Fibroblast of peridontal ligament (primary cell): ENCODE results near the gene DHCR7.

Experiments used
- DNase-seq: peaks from one replicate; pipeline ENCODE4 v3.0.0-alpha.2; 2010; ENCODE audit errors: extremely low read depth

DHCR7 gene

GRCh38 chr11:71456831-71457230, 8.6 kb upstream of the DHCR7 start:
- no peak for DNase-seq

- DNase-seq = no peak
Observed at GRCh38 chr11:71456294-71456693, 8.1 kb upstream of the DHCR7 start.

- no peak for DNase-seq
Observed at GRCh38 chr11:71454470-71455113, 6.4 kb upstream of the DHCR7 start.

GRCh38 chr11:71453918-71454304, 5.7 kb upstream of the DHCR7 start:
- no peak for DNase-seq

GRCh38 chr11:71453037-71453917, 5.1 kb upstream of the DHCR7 start, which contains the start of gene NADSYN1:
NADSYN1 (plus strand) TSS chr11:71453203; CDS start chr11:71453297, 94 bp downstream.
- DNase-seq = peak; percentile 86

GRCh38 chr11:71452199-71453036, 4.2 kb upstream of the DHCR7 start:
- peak; percentile 47 for DNase-seq

GRCh38 chr11:71451596-71452198, 3.5 kb upstream of the DHCR7 start:
- DNase-seq = no peak

- no peak for DNase-seq
Observed at GRCh38 chr11:71450939-71451338, 2.7 kb upstream of the DHCR7 start.

GRCh38 chr11:71450507-71450906, 2.3 kb upstream of the DHCR7 start:
- no peak for DNase-seq

- no peak for DNase-seq
Observed at GRCh38 chr11:71449596-71449995, 1.4 kb upstream of the DHCR7 start.

- no peak for DNase-seq
Observed at GRCh38 chr11:71447791-71448256, 369 bp downstream of the DHCR7 start.

- peak; percentile 78 for DNase-seq
Observed at GRCh38 chr11:71446942-71447688, 1.1 kb downstream of the DHCR7 start.

GRCh38 chr11:71446150-71446549, 2.0 kb downstream of the DHCR7 start:
- no peak for DNase-seq

- DNase-seq = no peak
Observed at GRCh38 chr11:71444811-71445210, 3.4 kb downstream of the DHCR7 start.

GRCh38 chr11:71443736-71444445, 4.3 kb downstream of the DHCR7 start:
- DNase-seq = no peak

- no peak for DNase-seq
Observed at GRCh38 chr11:71442880-71443279, 5.3 kb downstream of the DHCR7 start.

GRCh38 chr11:71442123-71442522, 6.1 kb downstream of the DHCR7 start:
- DNase-seq = no peak

- no peak for DNase-seq
Observed at GRCh38 chr11:71441251-71441650, 6.9 kb downstream of the DHCR7 start.

- no peak for DNase-seq
Observed at GRCh38 chr11:71440021-71440755, 8.0 kb downstream of the DHCR7 start.

GRCh38 chr11:71438650-71439049, 9.5 kb downstream of the DHCR7 start:
- DNase-seq = no peak
